Activated B cell treated with CpG ODN at 0.5 μM for 24 hours (primary cell): ENCODE measurements around the gene FAM110C. TPM values are rescaled to one million over a fixed set of nuclear protein-coding genes. Genes with fewer than 3 reads are reported as not detected.

ENCODE experiments used
- ATAC-seq: fragments of 200-7000 bp; cut with Tn5 transposase; one replicate; pipeline ENCODE4 v1.10.0; 2021; ENCODE audit warnings: low read depth, mild to moderate bottlenecking, moderate library complexity
- CTCF ChIA-PET: fragments of 350-600 bp; sonication (Branson Sonifier 250); formaldehyde crosslinking; loops from one replicate; lab custom pipeline; 2021; ENCODE audit warnings: antibody characterized with exemption; lab: Charles Lee
- POLR2A ChIA-PET: fragments of 350-600 bp; sonication (Branson Sonifier 250); formaldehyde crosslinking; loops from one replicate; lab custom pipeline; 2021; ENCODE audit warnings: antibody characterized with exemption; lab: Charles Lee
- DNase-seq: peaks from one replicate; pipeline ENCODE4 v3.0.0; 2022
- H3K27ac Mint-ChIP-seq: one replicate; pipeline ENCODE4 v1.8.0; 2020; ENCODE audit warnings: mixed read lengths
- H3K27me3 Mint-ChIP-seq: one replicate; pipeline ENCODE4 v1.8.0; 2021; ENCODE audit warnings: mixed read lengths
- H3K36me3 Mint-ChIP-seq: one replicate; pipeline ENCODE4 v1.8.0; 2021; ENCODE audit warnings: low read depth, mixed read lengths
- H3K4me1 Mint-ChIP-seq: one replicate; pipeline ENCODE4 v1.8.0; 2021; ENCODE audit warnings: mixed read lengths
- H3K4me3 Mint-ChIP-seq: one replicate; pipeline ENCODE4 v1.8.0; 2020; ENCODE audit warnings: mild to moderate bottlenecking, mixed read lengths
- H3K9me3 Mint-ChIP-seq: one replicate; pipeline ENCODE4 v1.8.0; 2020; ENCODE audit warnings: mixed read lengths
- CTCF ChIP-seq: fragments of 200-600 bp; IDR thresholded peaks from one replicate; pipeline ENCODE4 v1.8.0; 2022; ENCODE audit warnings: antibody characterized with exemption, mild to moderate bottlenecking
- intact Hi-C: fragments of 100-400 bp; cut with micrococcal nuclease; formaldehyde crosslinking; loops from one replicate; pipeline ENCODE4 v1.15.1; 2024
- total RNA-seq: library from RNA; stranded (reverse); gene quantifications from 2 replicates; pipeline ENCODE4 v1.2.3, GENCODE V29; 2022

Gene FAM110C
- total RNA-seq, 1 donor from 2014 or later = 0.18 TPM

- H3K4me3 Mint-ChIP-seq = no peak overlapping the region
- ChIA-PET CTCF (no interaction called here), POLR2A (no interaction called here)
- H3K9me3 Mint-ChIP-seq = no peaks in the 10 kb centered on the region
- DNase-seq (no peak), ATAC-seq (no peak)
- no peak overlapping the region for H3K27ac Mint-ChIP-seq
- no peaks in the 10 kb centered on the region for H3K4me1 Mint-ChIP-seq
- H3K27me3 Mint-ChIP-seq = peaks cover 4% of the 10 kb centered on the region
- no peak for TF ChIP-seq CTCF
- H3K36me3 Mint-ChIP-seq = no peaks in the 10 kb centered on the region
- intact Hi-C loops = no loop called here
Measured at GRCh38 chr2:35852-36251, 10.5 kb downstream of the FAM110C start.

GRCh38 chr2:33620-34019 lies 12.7 kb downstream of the FAM110C start:
- Mint-ChIP-seq H3K4me3 (no peak overlapping the region), H3K27me3 (peaks cover 2% of the 10 kb centered on the region), H3K4me1 (no peaks in the 10 kb centered on the region), H3K36me3 (no peaks in the 10 kb centered on the region), H3K27ac (no peak overlapping the region), H3K9me3 (no peaks in the 10 kb centered on the region)
- ATAC-seq (no peak), DNase-seq (no peak)
- ChIA-PET POLR2A (no interaction called here), CTCF (no interaction called here)
- TF ChIP-seq CTCF = no peak
- intact Hi-C loops = no loop called here

- ChIA-PET CTCF (no interaction called here), POLR2A (no interaction called here)
- H3K4me1 Mint-ChIP-seq = peaks cover 4% of the 10 kb centered on the region
- no peak for TF ChIP-seq CTCF
- no peaks in the 10 kb centered on the region for H3K9me3 Mint-ChIP-seq
- H3K27me3 Mint-ChIP-seq = peaks cover 8% of the 10 kb centered on the region
- no peak overlapping the region for H3K27ac Mint-ChIP-seq
- ATAC-seq (no peak), DNase-seq (no peak)
- H3K4me3 Mint-ChIP-seq = no peak overlapping the region
- no peaks in the 10 kb centered on the region for H3K36me3 Mint-ChIP-seq
- intact Hi-C loops = no loop called here
Measured at GRCh38 chr2:32068-32467, 14.2 kb downstream of the FAM110C start.

GRCh38 chr2:29253-29652 lies 17.1 kb downstream of the FAM110C start:
- ATAC-seq = no peak
- Mint-ChIP-seq H3K4me3 (no peak overlapping the region), H3K36me3 (no peaks in the 10 kb centered on the region), H3K4me1 (peaks cover 6% of the 10 kb centered on the region), H3K9me3 (no peaks in the 10 kb centered on the region), H3K27me3 (peaks cover 11% of the 10 kb centered on the region), H3K27ac (no peak overlapping the region)
- intact Hi-C loops = no loop called here
- no peak for TF ChIP-seq CTCF
- ChIA-PET POLR2A (no interaction called here), CTCF (no interaction called here)
- DNase-seq = no peak

GRCh38 chr2:28406-28975 lies 17.8 kb downstream of the FAM110C start:
- no peak for TF ChIP-seq CTCF
- no peak overlapping the region for H3K27ac Mint-ChIP-seq
- ChIA-PET CTCF (no interaction called here), POLR2A (no interaction called here)
- H3K27me3 Mint-ChIP-seq = peaks cover 11% of the 10 kb centered on the region
- no peaks in the 10 kb centered on the region for H3K9me3 Mint-ChIP-seq
- ATAC-seq (no peak), DNase-seq (no peak)
- peaks cover 10% of the 10 kb centered on the region for H3K4me1 Mint-ChIP-seq
- no peaks in the 10 kb centered on the region for H3K36me3 Mint-ChIP-seq
- intact Hi-C loops = no loop called here
- H3K4me3 Mint-ChIP-seq = no peak overlapping the region
